KMS-11 (cell line): Measurements from ENCODE around the gene KIF9.

Experiments
- H2AFZ ChIP-seq: fragments of 200-600 bp; sonication (generic); 2 replicates; pipeline ENCODE4 v1.6.1; 2016; ENCODE audit warnings: antibody characterized with exemption, mixed run types, low read depth
- H3K27ac ChIP-seq: fragments of 200-600 bp; sonication (generic); 2 replicates; pipeline ENCODE4 v1.6.1; 2016; ENCODE audit warnings: mild to moderate bottlenecking, mixed run types
- H3K27me3 ChIP-seq: fragments of 200-600 bp; sonication (generic); 2 replicates; pipeline ENCODE4 v1.6.1; 2017; ENCODE audit warnings: mild to moderate bottlenecking, low read depth, mixed run types, moderate library complexity; ENCODE audit not compliant: insufficient read depth
- H3K36me3 ChIP-seq: fragments of 200-600 bp; sonication (generic); 2 replicates; pipeline ENCODE4 v1.6.1; 2017; ENCODE audit warnings: mild to moderate bottlenecking, mixed run types; ENCODE audit not compliant: insufficient read depth
- H3K4me1 ChIP-seq: fragments of 200-600 bp; sonication (generic); 2 replicates; pipeline ENCODE4 v1.6.1; 2016; ENCODE audit warnings: mild to moderate bottlenecking, low read depth, mixed run types; ENCODE audit not compliant: poor library complexity, severe bottlenecking
- H3K4me2 ChIP-seq: fragments of 200-600 bp; sonication (generic); 2 replicates; pipeline ENCODE4 v1.7.0; 2016; ENCODE audit warnings: mild to moderate bottlenecking, mixed run types
- H3K4me3 ChIP-seq: fragments of 200-600 bp; sonication (generic); IDR thresholded peaks from 2 replicates; pipeline ENCODE4 v1.6.1; 2017; ENCODE audit warnings: low read depth, low read length, mixed read lengths; ENCODE audit not compliant: insufficient read depth
- H3K79me2 ChIP-seq: fragments of 200-600 bp; sonication (generic); 2 replicates; pipeline ENCODE4 v1.6.1; 2016; ENCODE audit warnings: low read depth, mixed run types; ENCODE audit not compliant: insufficient read depth
- H3K9ac ChIP-seq: fragments of 200-600 bp; sonication (generic); 2 replicates; pipeline ENCODE4 v1.6.1; 2016; ENCODE audit warnings: mild to moderate bottlenecking, mixed run types
- H4K20me1 ChIP-seq: fragments of 200-600 bp; sonication (generic); 2 replicates; pipeline ENCODE4 v1.6.1; 2016; ENCODE audit warnings: mild to moderate bottlenecking, mixed run types; ENCODE audit not compliant: insufficient read depth
- CTCF ChIP-seq: fragments of 200-600 bp; sonication (generic); conservative IDR thresholded peaks from 2 replicates; pipeline ENCODE4 v1.6.1; 2017; ENCODE audit warnings: low read depth, mild to moderate bottlenecking, antibody characterized with exemption, low read length, moderate library complexity, mixed read lengths

Gene KIF9

GRCh38 chr3:47227678-47228077 lies 54.9 kb downstream of the KIF9 start:
- no peak overlapping the region for H3K9ac ChIP-seq
- no peak overlapping the region for H2AFZ ChIP-seq
- H3K4me2 ChIP-seq, result no peak overlapping the region
- no peaks in the 10 kb centered on the region for H3K4me1 ChIP-seq
- no peak overlapping the region for H3K27ac ChIP-seq
- H3K36me3 ChIP-seq, result no peaks in the 10 kb centered on the region
- no peaks in the 10 kb centered on the region for H3K27me3 ChIP-seq
- no peaks in the 10 kb centered on the region for H3K79me2 ChIP-seq
- no peak for TF ChIP-seq CTCF
- H4K20me1 ChIP-seq, result no peaks in the 10 kb centered on the region
- no peak overlapping the region for H3K4me3 ChIP-seq

- Histone ChIP-seq H3K4me2 (no peak overlapping the region), H3K79me2 (no peaks in the 10 kb centered on the region), H3K4me1 (no peaks in the 10 kb centered on the region), H2AFZ (no peak overlapping the region), H3K36me3 (no peaks in the 10 kb centered on the region), H3K9ac (no peak overlapping the region), H3K27me3 (no peaks in the 10 kb centered on the region), H3K27ac (no peak overlapping the region), H4K20me1 (no peaks in the 10 kb centered on the region), H3K4me3 (no peak overlapping the region)
- TF ChIP-seq CTCF, result no peak
Measured at GRCh38 chr3:47225310-47225906, 57.2 kb downstream of the KIF9 start.

GRCh38 chr3:47223755-47224154 lies 58.8 kb downstream of the KIF9 start:
- H3K4me1 ChIP-seq, result no peaks in the 10 kb centered on the region
- no peak overlapping the region for H2AFZ ChIP-seq
- no peak overlapping the region for H3K4me3 ChIP-seq
- no peaks in the 10 kb centered on the region for H4K20me1 ChIP-seq
- no peaks in the 10 kb centered on the region for H3K79me2 ChIP-seq
- no peaks in the 10 kb centered on the region for H3K27me3 ChIP-seq
- no peak overlapping the region for H3K27ac ChIP-seq
- H3K9ac ChIP-seq, result no peak overlapping the region
- no peaks in the 10 kb centered on the region for H3K36me3 ChIP-seq
- TF ChIP-seq CTCF, result no peak
- H3K4me2 ChIP-seq, result no peak overlapping the region

GRCh38 chr3:47221798-47222197 lies 60.8 kb downstream of the KIF9 start:
- Histone ChIP-seq H3K4me3 (no peak overlapping the region), H3K27me3 (no peaks in the 10 kb centered on the region), H3K9ac (no peak overlapping the region), H3K4me2 (no peak overlapping the region), H4K20me1 (no peaks in the 10 kb centered on the region), H3K36me3 (no peaks in the 10 kb centered on the region), H3K4me1 (no peaks in the 10 kb centered on the region), H3K27ac (no peak overlapping the region), H2AFZ (no peak overlapping the region), H3K79me2 (no peaks in the 10 kb centered on the region)
- no peak for TF ChIP-seq CTCF
